Measurements from ENCODE around the gene CSMD2.

DNA sequence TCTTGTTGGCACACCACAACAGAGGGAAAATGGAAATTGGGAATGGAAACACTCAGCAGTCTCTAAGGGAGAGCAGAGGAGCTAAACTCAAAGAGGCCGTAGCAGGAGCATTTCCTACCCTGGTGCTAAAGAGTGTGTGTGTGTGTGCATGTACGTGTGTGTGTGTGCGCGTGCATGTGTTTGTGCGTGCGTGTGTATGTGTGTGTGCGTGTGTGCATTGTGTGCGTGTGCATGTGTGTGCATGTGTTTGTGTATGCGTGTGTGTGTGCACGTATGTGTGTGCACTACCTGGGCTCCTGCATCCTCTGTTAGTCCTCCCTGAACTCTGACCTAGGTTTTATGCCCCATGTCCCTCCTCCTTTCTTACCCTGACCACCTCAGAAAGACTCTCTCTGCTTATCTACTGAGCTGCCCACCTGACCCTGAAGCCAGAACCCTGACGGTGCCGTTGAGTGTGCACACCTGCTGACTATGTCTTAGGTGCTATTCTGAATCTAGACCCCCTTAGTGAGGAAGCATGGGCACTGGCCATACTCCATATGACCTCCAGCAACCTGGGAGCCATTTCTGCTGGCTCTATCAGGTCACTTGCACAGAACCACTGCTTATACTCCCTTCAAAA is 458.3 kb downstream of the CSMD2 start:
- no peak for TF ChIP-seq EP300 (IDR thresholded peaks at IDR 0.05; ENCODE audit: borderline replicate concordance)
- no peak for TF ChIP-seq CEBPB (IDR thresholded peaks at IDR 0.05)
- no peak for TF ChIP-seq YY1 (IDR thresholded peaks at IDR 0.05; ENCODE audit: low read depth)
- no peak for TF ChIP-seq TAF1 (IDR thresholded peaks at IDR 0.05; ENCODE audit: low read depth)
- TF ChIP-seq CREB1 (IDR thresholded peaks at IDR 0.05; ENCODE audit: low read depth), result no peak
- no peak for TF ChIP-seq TCF12 (IDR thresholded peaks at IDR 0.05; ENCODE audit: low read depth)
- TF ChIP-seq, protein P1, sequence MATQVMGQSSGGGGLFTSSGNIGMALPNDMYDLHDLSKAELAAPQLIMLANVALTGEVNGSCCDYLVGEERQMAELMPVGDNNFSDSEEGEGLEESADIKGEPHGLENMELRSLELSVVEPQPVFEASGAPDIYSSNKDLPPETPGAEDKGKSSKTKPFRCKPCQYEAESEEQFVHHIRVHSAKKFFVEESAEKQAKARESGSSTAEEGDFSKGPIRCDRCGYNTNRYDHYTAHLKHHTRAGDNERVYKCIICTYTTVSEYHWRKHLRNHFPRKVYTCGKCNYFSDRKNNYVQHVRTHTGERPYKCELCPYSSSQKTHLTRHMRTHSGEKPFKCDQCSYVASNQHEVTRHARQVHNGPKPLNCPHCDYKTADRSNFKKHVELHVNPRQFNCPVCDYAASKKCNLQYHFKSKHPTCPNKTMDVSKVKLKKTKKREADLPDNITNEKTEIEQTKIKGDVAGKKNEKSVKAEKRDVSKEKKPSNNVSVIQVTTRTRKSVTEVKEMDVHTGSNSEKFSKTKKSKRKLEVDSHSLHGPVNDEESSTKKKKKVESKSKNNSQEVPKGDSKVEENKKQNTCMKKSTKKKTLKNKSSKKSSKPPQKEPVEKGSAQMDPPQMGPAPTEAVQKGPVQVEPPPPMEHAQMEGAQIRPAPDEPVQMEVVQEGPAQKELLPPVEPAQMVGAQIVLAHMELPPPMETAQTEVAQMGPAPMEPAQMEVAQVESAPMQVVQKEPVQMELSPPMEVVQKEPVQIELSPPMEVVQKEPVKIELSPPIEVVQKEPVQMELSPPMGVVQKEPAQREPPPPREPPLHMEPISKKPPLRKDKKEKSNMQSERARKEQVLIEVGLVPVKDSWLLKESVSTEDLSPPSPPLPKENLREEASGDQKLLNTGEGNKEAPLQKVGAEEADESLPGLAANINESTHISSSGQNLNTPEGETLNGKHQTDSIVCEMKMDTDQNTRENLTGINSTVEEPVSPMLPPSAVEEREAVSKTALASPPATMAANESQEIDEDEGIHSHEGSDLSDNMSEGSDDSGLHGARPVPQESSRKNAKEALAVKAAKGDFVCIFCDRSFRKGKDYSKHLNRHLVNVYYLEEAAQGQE (IDR thresholded peaks at IDR 0.05; ENCODE audit: low read depth), result no peak
- TF ChIP-seq ZBTB7A (IDR thresholded peaks at IDR 0.05; ENCODE audit: low read depth), result no peak
- no peak for TF ChIP-seq FOXM1 (IDR thresholded peaks at IDR 0.05; ENCODE audit: borderline replicate concordance, low read depth)
- TF ChIP-seq RAD21 (IDR thresholded peaks at IDR 0.05; ENCODE audit: low read depth), result no peak
